Islet of Langerhans (tissue), 1 donor: ENCODE data around the gene ISOC2.
"Not testable (repeated sequence)": the region's sequence is repeated elsewhere in the genome, so short reads cannot be mapped to it uniquely, and the experiment has no call there.

Source experiments
- FAIRE-seq: peaks from one replicate; lab custom pipeline; 2011; peaks lifted over from hg19 to GRCh38; lab: Jason Lieb, UNC

ISOC2 gene

GRCh38 chr19:55461259-55461973 is at the start of gene ISOC2:
TSS of gene ISOC2 (minus strand) at chr19:55461642. CDS start at chr19:55456486, 5,156 bp downstream.
- peak; percentile 95 for FAIRE-seq

GRCh38 chr19:55508120-55508519 is 46.7 kb upstream of the ISOC2 start:
- no peak for FAIRE-seq

- no peak for FAIRE-seq
Measured at GRCh38 chr19:55504981-55505380, 43.5 kb upstream of the ISOC2 start.

- no peak for FAIRE-seq
Measured at GRCh38 chr19:55504252-55504603, 42.8 kb upstream of the ISOC2 start.

- FAIRE-seq = no peak
Measured at GRCh38 chr19:55503502-55504251, 42.2 kb upstream of the ISOC2 start.

GRCh38 chr19:55503157-55503501 is 41.7 kb upstream of the ISOC2 start:
- no peak for FAIRE-seq

GRCh38 chr19:55502197-55502952 is 40.9 kb upstream of the ISOC2 start:
- no peak for FAIRE-seq

GRCh38 chr19:55500368-55500952 is 39.0 kb upstream of the ISOC2 start:
- FAIRE-seq = no peak

GRCh38 chr19:55498246-55498840 is 36.9 kb upstream of the ISOC2 start:
- no peak for FAIRE-seq

GRCh38 chr19:55497763-55498162 is 36.3 kb upstream of the ISOC2 start:
- no peak for FAIRE-seq

- not testable (repeated sequence) for FAIRE-seq
Measured at GRCh38 chr19:55496820-55497219, 35.4 kb upstream of the ISOC2 start.

GRCh38 chr19:55495646-55496349 is 34.4 kb upstream of the ISOC2 start:
- FAIRE-seq = no peak

GRCh38 chr19:55494172-55494761 is 32.8 kb upstream of the ISOC2 start:
- FAIRE-seq = no peak

GRCh38 chr19:55493645-55494171 is 32.3 kb upstream of the ISOC2 start:
- no peak for FAIRE-seq

- FAIRE-seq = no peak
Measured at GRCh38 chr19:55493052-55493644, 31.7 kb upstream of the ISOC2 start.

GRCh38 chr19:55492362-55492944 is 31.0 kb upstream of the ISOC2 start:
- no peak for FAIRE-seq

- no peak for FAIRE-seq
Measured at GRCh38 chr19:55491546-55492360, 30.3 kb upstream of the ISOC2 start.

- FAIRE-seq = no peak
Measured at GRCh38 chr19:55490478-55491432, 29.3 kb upstream of the ISOC2 start.
